Skeletal muscle tissue (tissue), 4 donors: ENCODE data around the gene TAGAP. TPM values are rescaled to one million over a fixed set of nuclear protein-coding genes. Genes with fewer than 3 reads are reported as not detected.
"Not testable (repeated sequence)": the region's sequence is repeated elsewhere in the genome, so short reads cannot be mapped to it uniquely, and the experiment has no call there.

Experiments used
- H3K27ac ChIP-seq: one replicate; pipeline ENCODE4 v1.7.0; 2013; ENCODE audit warnings: mild to moderate bottlenecking, low read depth, low read length, inconsistent platforms
- H3K27me3 ChIP-seq, 3 donors: one replicate each; pipeline ENCODE4 v1.7.0; 2013; ENCODE audit warnings: low read length in 3 of 3; ENCODE audit not compliant: control insufficient read depth in 3 of 3, insufficient read depth in 3 of 3
- H3K36me3 ChIP-seq, 3 donors: one replicate each; pipeline ENCODE4 v1.7.0; 2013; ENCODE audit warnings: low read length in 3 of 3; ENCODE audit not compliant: control insufficient read depth in 3 of 3, insufficient read depth in 3 of 3
- H3K4me1 ChIP-seq, 3 donors: one replicate each; pipeline ENCODE4 v1.7.0; 2013; ENCODE audit warnings: low read length in 3 of 3, mild to moderate bottlenecking in 3 of 3; ENCODE audit not compliant: control insufficient read depth in 3 of 3, insufficient read depth in 3 of 3
- H3K4me3 ChIP-seq, 3 donors: one replicate each; pipeline ENCODE4 v1.7.0; 2013; ENCODE audit warnings: low read length in 3 of 3
- H3K9ac ChIP-seq, 3 donors: one replicate each; pipeline ENCODE4 v1.7.0; 2013; ENCODE audit warnings: low read length in 3 of 3, mild to moderate bottlenecking in 3 of 3, moderate library complexity in 2 of 3, low read depth in 1 of 3
- H3K9me3 ChIP-seq, 3 donors: one replicate each; pipeline ENCODE4 v1.7.0; 2013; ENCODE audit warnings: low read length in 3 of 3; ENCODE audit not compliant: control insufficient read depth in 3 of 3
- total RNA-seq: library from RNA; depleted of rRNA; stranded (reverse); fragments of >200 nt; gene quantifications from one replicate; pipeline ENCODE4 v1.2.3, GENCODE V29; 2014
- donor health status: Osteomylitis.

Gene TAGAP
- total RNA-seq, 1 donor from 2014 or later, result 2.1 TPM

- no peaks in the 10 kb centered on the region for H3K27me3 ChIP-seq
Measured at GRCh38 chr6:159017757-159018559, 26.8 kb downstream of the TAGAP start.

GRCh38 chr6:159014406-159014805 lies 30.4 kb downstream of the TAGAP start:
- Histone ChIP-seq H3K4me1 (no peaks in the 10 kb centered on the region), H3K36me3 (no peaks in the 10 kb centered on the region), H3K9ac (no peak overlapping the region), H3K27ac (no peak overlapping the region), H3K27me3 (no peaks in the 10 kb centered on the region), H3K4me3 (no peak overlapping the region), H3K9me3 (no peaks in the 10 kb centered on the region)

More at GRCh38 chr6:159017757-159018559, 26.8 kb downstream of the TAGAP start:
- H3K27ac ChIP-seq, result no peak overlapping the region
- H3K36me3 ChIP-seq, result no peaks in the 10 kb centered on the region
- H3K9ac ChIP-seq, result no peak overlapping the region
- no peaks in the 10 kb centered on the region for H3K9me3 ChIP-seq
- H3K4me1 ChIP-seq, result no peaks in the 10 kb centered on the region
- H3K4me3 ChIP-seq, result no peak overlapping the region

GRCh38 chr6:159013229-159013628 lies 31.6 kb downstream of the TAGAP start:
- Histone ChIP-seq H3K27ac (no peak overlapping the region), H3K9me3 (no peaks in the 10 kb centered on the region), H3K36me3 (no peaks in the 10 kb centered on the region), H3K4me1 (no peaks in the 10 kb centered on the region), H3K9ac (no peak overlapping the region), H3K27me3 (no peaks in the 10 kb centered on the region), H3K4me3 (no peak overlapping the region)

- H3K27ac ChIP-seq, result no peak overlapping the region
- no peaks in the 10 kb centered on the region for H3K4me1 ChIP-seq
- no peaks in the 10 kb centered on the region for H3K27me3 ChIP-seq
- H3K36me3 ChIP-seq, result no peaks in the 10 kb centered on the region
- H3K4me3 ChIP-seq, result no peak overlapping the region
- H3K9ac ChIP-seq, result no peak overlapping the region
- no peaks in the 10 kb centered on the region for H3K9me3 ChIP-seq
Measured at GRCh38 chr6:159012201-159012600, 32.6 kb downstream of the TAGAP start.

GRCh38 chr6:159010037-159010612 lies 34.7 kb downstream of the TAGAP start:
- not testable (repeated sequence) for H3K27me3 ChIP-seq

GRCh38 chr6:159008656-159009288 lies 36.0 kb downstream of the TAGAP start:
- no peak overlapping the region for H3K9ac ChIP-seq
- no peaks in the 10 kb centered on the region for H3K27me3 ChIP-seq
- no peaks in the 10 kb centered on the region for H3K36me3 ChIP-seq
- H3K4me3 ChIP-seq, result no peak overlapping the region
- H3K27ac ChIP-seq, result no peak overlapping the region
- H3K4me1 ChIP-seq, result no peaks in the 10 kb centered on the region
- H3K9me3 ChIP-seq, result no peaks in the 10 kb centered on the region

More at GRCh38 chr6:159010037-159010612, 34.7 kb downstream of the TAGAP start:
- H3K9me3 ChIP-seq, H3K4me3 ChIP-seq, H3K9ac ChIP-seq, H3K36me3 ChIP-seq, H3K27ac ChIP-seq, H3K4me1 ChIP-seq: not testable (repeated sequence)

GRCh38 chr6:159007510-159007909 lies 37.3 kb downstream of the TAGAP start:
- Histone ChIP-seq H3K36me3 (no peaks in the 10 kb centered on the region), H3K4me3 (no peak overlapping the region), H3K27ac (no peak overlapping the region), H3K27me3 (no peaks in the 10 kb centered on the region), H3K9ac (no peak overlapping the region), H3K9me3 (no peaks in the 10 kb centered on the region), H3K4me1 (peaks cover 0 to 4% (median 2%) of the 10 kb centered on the region in 3 donors)

DNA sequence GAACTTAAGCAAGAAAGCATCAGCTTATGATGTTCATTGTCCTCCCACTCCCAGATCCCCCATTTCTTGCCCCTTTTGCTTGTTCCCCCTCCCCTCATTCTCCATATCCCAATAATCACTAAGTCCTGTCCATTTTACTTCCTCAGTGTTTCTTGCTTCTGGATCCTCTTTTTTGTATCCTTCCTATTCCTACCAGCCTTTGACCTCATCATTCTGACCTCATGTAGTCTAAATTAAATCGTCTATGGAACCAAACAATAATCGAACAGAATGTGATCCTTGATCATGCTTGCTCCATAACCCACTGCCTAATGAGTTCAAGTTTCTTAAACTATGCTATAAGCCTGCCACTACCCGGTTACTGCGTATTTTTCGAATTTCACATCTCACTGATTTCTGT lies 39.4 kb downstream of the TAGAP start:
- Histone ChIP-seq H3K9ac (no peak overlapping the region), H3K9me3 (no peaks in the 10 kb centered on the region), H3K27me3 (no peaks in the 10 kb centered on the region), H3K4me3 (no peak overlapping the region), H3K4me1 (peaks cover 8 to 13% (median 8%) of the 10 kb centered on the region in 3 donors), H3K27ac (no peak overlapping the region), H3K36me3 (no peaks in the 10 kb centered on the region)

DNA sequence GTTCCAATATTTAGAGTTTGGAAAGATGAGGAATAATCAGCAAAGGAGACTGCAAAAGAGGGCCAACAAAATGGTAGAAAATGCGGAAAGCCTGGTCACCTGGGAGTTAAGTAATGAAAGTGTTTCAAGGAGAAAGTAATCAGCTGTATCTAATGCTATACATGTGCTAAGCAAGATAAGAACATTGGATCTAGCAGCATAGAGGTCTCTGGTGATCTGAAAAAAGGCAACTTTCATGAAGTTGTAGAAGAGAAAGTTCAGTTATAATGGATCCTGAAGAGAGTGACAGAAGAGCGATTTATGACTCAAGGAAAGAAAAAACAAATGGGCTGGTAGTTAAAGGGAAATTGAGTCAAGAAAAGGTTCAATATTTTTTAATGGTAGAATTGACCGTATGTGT lies 40.2 kb downstream of the TAGAP start:
- no peak overlapping the region for H3K9ac ChIP-seq
- H3K36me3 ChIP-seq, result no peaks in the 10 kb centered on the region
- H3K4me3 ChIP-seq, result no peak overlapping the region
- H3K27me3 ChIP-seq, result no peaks in the 10 kb centered on the region
- H3K4me1 ChIP-seq, result peaks cover 8 to 19% (median 11%) of the 10 kb centered on the region in 3 donors
- H3K9me3 ChIP-seq, result no peaks in the 10 kb centered on the region
- H3K27ac ChIP-seq, result no peak overlapping the region
